ENCODE results near the gene THRA.

Gene THRA

GRCh38 chr17:40084477-40084876 lies 21.7 kb downstream of the THRA start:
- no peak for DNase-seq

GRCh38 chr17:40086150-40087044 lies 23.6 kb downstream of the THRA start:
- DNase-seq: no peak

GRCh38 chr17:40087049-40087794 lies 24.5 kb downstream of the THRA start:
- no peak for DNase-seq

GRCh38 chr17:40087903-40088718 lies 25.3 kb downstream of the THRA start:
- DNase-seq: no peak

GRCh38 chr17:40089077-40089895 lies 26.5 kb downstream of the THRA start:
- DNase-seq: no peak

- no peak for DNase-seq
These were observed 27.7 kb downstream of the THRA start for GRCh38 chr17:40090237-40091119.

GRCh38 chr17:40091691-40092397 lies 29.1 kb downstream of the THRA start:
- no peak for DNase-seq

GRCh38 chr17:40092581-40092980 lies 29.8 kb downstream of the THRA start:
- DNase-seq: no peak

GRCh38 chr17:40093005-40093579 lies 30.3 kb downstream of the THRA start:
- DNase-seq: no peak

- no peak for DNase-seq
These were observed 30.9 kb downstream of the THRA start for GRCh38 chr17:40093580-40094201.

GRCh38 chr17:40094874-40095273 lies 32.1 kb downstream of the THRA start:
- DNase-seq: no peak

- DNase-seq: no peak
These were observed 32.7 kb downstream of the THRA start for GRCh38 chr17:40095351-40095943.

GRCh38 chr17:40095944-40096791 lies 33.4 kb downstream of the THRA start:
- no peak for DNase-seq

- no peak for DNase-seq
These were observed 34.3 kb downstream of the THRA start for GRCh38 chr17:40097087-40097486.

GRCh38 chr17:40097931-40098845 lies 35.4 kb downstream of the THRA start:
- DNase-seq: no peak

- DNase-seq: peak; percentile 98
These were observed 36.3 kb downstream of the THRA start for GRCh38 chr17:40098846-40099618.
